WTC11 (cell line): ENCODE data around the gene ILKAP. TPM values are rescaled to one million over a fixed set of nuclear protein-coding genes. Genes with fewer than 3 reads are reported as not detected.

Source experiments
- ATAC-seq: fragments of 200-7000 bp; cut with Tn5 transposase; 2 replicates; pipeline ENCODE4 v1.10.0; 2021; ENCODE audit warnings: mild to moderate bottlenecking, moderate library complexity
- CTCF ChIA-PET: fragments of 300-600 bp; sonication (Branson Sonifier 250); formaldehyde crosslinking; loops from one replicate; lab custom pipeline; 2021; ENCODE audit warnings: antibody characterized with exemption; lab: Charles Lee
- POLR2A ChIA-PET: fragments of 350-600 bp; sonication (Branson Sonifier 250); formaldehyde crosslinking; loops from one replicate; lab custom pipeline; 2021; ENCODE audit warnings: antibody characterized with exemption; lab: Charles Lee
- DNase-seq: peaks from one replicate; pipeline ENCODE4 v3.0.0; 2021; ENCODE audit warnings: low spot score
- H3K27ac Mint-ChIP-seq: 2 replicates; pipeline ENCODE4 v1.8.0; 2021; ENCODE audit warnings: mixed read lengths
- H3K27me3 Mint-ChIP-seq: 2 replicates; pipeline ENCODE4 v1.8.0; 2021; ENCODE audit warnings: low read depth, mild to moderate bottlenecking, moderate library complexity, mixed read lengths
- H3K36me3 Mint-ChIP-seq: 2 replicates; pipeline ENCODE4 v1.8.0; 2021; ENCODE audit warnings: mixed read lengths
- H3K4me1 Mint-ChIP-seq: 2 replicates; pipeline ENCODE4 v1.8.0; 2022; ENCODE audit warnings: mixed read lengths
- H3K4me3 Mint-ChIP-seq: 2 replicates; pipeline ENCODE4 v1.8.0; 2021; ENCODE audit warnings: mild to moderate bottlenecking, moderate library complexity, mixed read lengths
- H3K9me3 Mint-ChIP-seq: 2 replicates; pipeline ENCODE4 v1.8.0; 2021; ENCODE audit warnings: mixed read lengths
- AFF4 ChIP-seq: sonication (generic); formaldehyde crosslinking; IDR thresholded peaks from 2 replicates; pipeline ENCODE4 v1.8.1; 2023; ENCODE audit warnings: mild to moderate bottlenecking, missing genetic modification reagents, borderline replicate concordance
- ATF2 ChIP-seq: sonication (generic); formaldehyde crosslinking; IDR thresholded peaks from 2 replicates; pipeline ENCODE4 v1.8.1; 2022; ENCODE audit warnings: low read depth, missing genetic modification reagents, borderline replicate concordance
- CREM ChIP-seq: sonication (generic); formaldehyde crosslinking; IDR thresholded peaks from 2 replicates; pipeline ENCODE4 v1.8.1; 2022; ENCODE audit warnings: mild to moderate bottlenecking, missing genetic modification reagents, moderate library complexity
- GRHL2 ChIP-seq: fragments of 250-450 bp; sonication (Bioruptor Pico); IDR thresholded peaks from 2 replicates; pipeline ENCODE4 v1.8.0; 2022; ENCODE audit warnings: mild to moderate bottlenecking, moderate library complexity; ENCODE audit not compliant: insufficient replicate concordance, severe bottlenecking
- IRF1 ChIP-seq: sonication (generic); formaldehyde crosslinking; IDR thresholded peaks from 2 replicates; pipeline ENCODE4 v1.8.0; 2023; ENCODE audit warnings: missing genetic modification reagents
- MLX ChIP-seq: sonication (generic); formaldehyde crosslinking; IDR thresholded peaks from 2 replicates; pipeline ENCODE4 v1.8.1; 2023; ENCODE audit warnings: mild to moderate bottlenecking, missing genetic modification reagents, moderate library complexity
- NR2C2 ChIP-seq: sonication (generic); formaldehyde crosslinking; IDR thresholded peaks from 2 replicates; pipeline ENCODE4 v1.8.0; 2022; ENCODE audit warnings: mild to moderate bottlenecking, missing genetic modification reagents
- OVOL2 ChIP-seq: fragments of 250-450 bp; sonication (Bioruptor Pico); IDR thresholded peaks from 2 replicates; pipeline ENCODE4 v1.9.0; 2021; ENCODE audit warnings: mild to moderate bottlenecking, borderline replicate concordance
- RELA ChIP-seq: sonication (generic); formaldehyde crosslinking; IDR thresholded peaks from 2 replicates; pipeline ENCODE4 v1.8.1; 2022; ENCODE audit warnings: missing genetic modification reagents, mild to moderate bottlenecking, borderline replicate concordance
- SMAD3 ChIP-seq: sonication (generic); formaldehyde crosslinking; IDR thresholded peaks from 2 replicates; pipeline ENCODE4 v1.8.0; 2022; ENCODE audit warnings: missing genetic modification reagents, mild to moderate bottlenecking, borderline replicate concordance
- SMAD4 ChIP-seq: sonication (generic); formaldehyde crosslinking; IDR thresholded peaks from 2 replicates; pipeline ENCODE4 v1.8.0; 2022; ENCODE audit warnings: mild to moderate bottlenecking, missing genetic modification reagents
- TEAD4 ChIP-seq: sonication (generic); formaldehyde crosslinking; IDR thresholded peaks from 2 replicates; pipeline ENCODE4 v1.8.0; 2022; ENCODE audit warnings: mild to moderate bottlenecking, missing genetic modification reagents
- USF2 ChIP-seq: sonication (generic); formaldehyde crosslinking; IDR thresholded peaks from 2 replicates; pipeline ENCODE4 v1.8.1; 2023; ENCODE audit warnings: mild to moderate bottlenecking, missing genetic modification reagents, moderate library complexity
- ZNF138 ChIP-seq: sonication (generic); formaldehyde crosslinking; conservative IDR thresholded peaks from 2 replicates; pipeline ENCODE4 v1.8.1; 2022; ENCODE audit warnings: mild to moderate bottlenecking, moderate library complexity, missing genetic modification reagents
- ZNF263 ChIP-seq: sonication (generic); formaldehyde crosslinking; IDR thresholded peaks from 2 replicates; pipeline ENCODE4 v1.8.1; 2022; ENCODE audit warnings: low read depth, mild to moderate bottlenecking, moderate library complexity, missing genetic modification reagents
- ZNF396 ChIP-seq: fragments of 250-450 bp; sonication (Bioruptor Pico); IDR thresholded peaks from 2 replicates; pipeline ENCODE4 v1.8.0; 2021; ENCODE audit warnings: mild to moderate bottlenecking, moderate library complexity, borderline replicate concordance
- ZNF425 ChIP-seq: fragments of 250-450 bp; sonication (Bioruptor Pico); conservative IDR thresholded peaks from 2 replicates; pipeline ENCODE4 v1.9.0; 2021; ENCODE audit warnings: mild to moderate bottlenecking
- total RNA-seq: library from RNA; stranded (reverse); gene quantifications from 3 replicates; pipeline ENCODE4 v1.2.3, GENCODE V29; 2021

The ILKAP gene
- total RNA-seq, 1 experiment from 2014 or later: 32.7 TPM

GRCh38 chr2:238141541-238142318, 61.8 kb downstream of the ILKAP start:
- H3K27me3 Mint-ChIP-seq: no peaks in the 10 kb centered on the region
- ChIA-PET POLR2A (no interaction called here), CTCF (interaction anchor here (0.8 to 1.5 kb wide), 5 partner anchors 10 to 35 kb away, joined by 3 to 5 read pairs (median 3); no protein-coding TSS in a partner anchor)
- H3K9me3 Mint-ChIP-seq: no peaks in the 10 kb centered on the region
- H3K4me1 Mint-ChIP-seq: no peaks in the 10 kb centered on the region
- TF ChIP-seq GRHL2 (CRISPR knock-in tag): no peak
- TF ChIP-seq RELA (CRISPR knock-in tag): no peak
- TF ChIP-seq SMAD4 (CRISPR knock-in tag): no peak
- no peak for TF ChIP-seq ATF2
- no peak for TF ChIP-seq MLX (CRISPR knock-in tag)
- no peak for TF ChIP-seq ZNF396 (CRISPR knock-in tag)
- no peak for TF ChIP-seq USF2
- no peak for TF ChIP-seq ZNF138
- H3K27ac Mint-ChIP-seq: peak overlapping the region; percentile 65; the same call in 1 of the 2 replicates
- no peak overlapping the region for H3K4me3 Mint-ChIP-seq
- no peak for ATAC-seq
- no peak for DNase-seq
- H3K36me3 Mint-ChIP-seq: no peaks in the 10 kb centered on the region

GRCh38 chr2:238140721-238141540, 62.6 kb downstream of the ILKAP start:
- POLR2A ChIA-PET: no interaction called here
- Mint-ChIP-seq H3K4me1 (no peaks in the 10 kb centered on the region), H3K27ac (no peak overlapping the region), H3K27me3 (no peaks in the 10 kb centered on the region), H3K9me3 (no peaks in the 10 kb centered on the region), H3K4me3 (no peak overlapping the region), H3K36me3 (no peaks in the 10 kb centered on the region)
- no peak for DNase-seq
- ATAC-seq: no peak
- CTCF ChIA-PET: interaction anchor here (0.6 to 4.3 kb wide), 10 partner anchors 11 to 1665 kb away, joined by 3 to 41 read pairs (median 4); no protein-coding TSS in a partner anchor
- TF ChIP-seq AFF4 (CRISPR knock-in tag): no peak
- TF ChIP-seq RELA (CRISPR knock-in tag): peak; percentile 60; the same call in 1 of the 2 replicates

- CTCF ChIA-PET: interaction anchor here (1.0 to 4.3 kb wide), 17 partner anchors 8 to 960 kb away, joined by 3 to 41 read pairs (median 6); partner anchors contain the start of gene ESPNL
- no peaks in the 10 kb centered on the region for H3K9me3 Mint-ChIP-seq
- DNase-seq (no peak), ATAC-seq (no peak)
- no peaks in the 10 kb centered on the region for H3K4me1 Mint-ChIP-seq
- no peaks in the 10 kb centered on the region for H3K27me3 Mint-ChIP-seq
- no peak overlapping the region for H3K27ac Mint-ChIP-seq
- H3K36me3 Mint-ChIP-seq: no peaks in the 10 kb centered on the region
- POLR2A ChIA-PET: interaction anchor here (1.3 kb wide), 1 partner anchor 42 kb away, joined by 3 read pairs; no protein-coding TSS in a partner anchor
- no peak overlapping the region for H3K4me3 Mint-ChIP-seq
- no peak for TF ChIP-seq OVOL2 (CRISPR knock-in tag)
- no peak for TF ChIP-seq TEAD4
- TF ChIP-seq SMAD3 (CRISPR knock-in tag): no peak
- TF ChIP-seq ZNF263 (CRISPR knock-in tag): no peak
- TF ChIP-seq CREM: no peak
- no peak for TF ChIP-seq IRF1 (CRISPR knock-in tag)
- TF ChIP-seq NR2C2: no peak
- no peak for TF ChIP-seq USF2
- no peak for TF ChIP-seq ZNF425 (CRISPR knock-in tag)
Observed at GRCh38 chr2:238140040-238140439, 63.5 kb downstream of the ILKAP start.
